ENCODE results near the gene SAG.

DNA sequence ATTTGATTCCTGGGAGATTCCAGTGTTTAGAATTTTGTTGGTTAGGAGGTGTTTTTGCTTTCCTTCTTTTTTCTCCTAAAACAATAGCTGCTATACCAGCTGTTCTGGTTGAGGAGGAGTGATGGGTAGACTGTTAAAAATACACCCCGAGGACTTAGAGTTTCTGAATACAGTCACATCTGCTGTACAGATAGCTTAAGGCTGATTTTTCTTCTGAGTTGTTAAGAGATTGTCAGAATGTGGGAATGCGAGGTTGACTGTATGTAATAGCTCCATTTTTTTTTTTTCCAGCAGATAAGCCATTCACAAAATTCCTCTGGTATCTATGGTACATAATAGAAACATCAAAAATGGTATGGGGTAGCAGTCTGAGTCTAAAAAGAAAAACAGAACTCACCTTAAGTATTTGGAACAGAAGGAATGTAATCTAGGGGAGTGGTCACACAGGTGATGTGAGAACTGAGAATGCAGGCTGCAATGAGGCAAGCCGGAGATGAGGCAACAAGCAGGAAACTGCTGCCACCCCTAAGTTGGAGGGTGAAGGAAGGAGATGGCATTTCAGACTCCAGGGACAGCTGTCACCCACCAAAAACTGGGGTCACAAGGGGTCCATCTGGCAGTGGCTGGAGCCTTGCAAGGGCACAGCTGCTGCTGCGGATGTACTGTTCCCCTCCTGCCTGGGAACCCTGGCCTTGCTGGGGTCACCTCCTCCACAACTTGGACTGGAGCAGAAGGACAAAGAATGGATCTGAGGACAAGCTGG lies 49.1 kb downstream of the SAG start:
- TF ChIP-seq, protein P1, sequence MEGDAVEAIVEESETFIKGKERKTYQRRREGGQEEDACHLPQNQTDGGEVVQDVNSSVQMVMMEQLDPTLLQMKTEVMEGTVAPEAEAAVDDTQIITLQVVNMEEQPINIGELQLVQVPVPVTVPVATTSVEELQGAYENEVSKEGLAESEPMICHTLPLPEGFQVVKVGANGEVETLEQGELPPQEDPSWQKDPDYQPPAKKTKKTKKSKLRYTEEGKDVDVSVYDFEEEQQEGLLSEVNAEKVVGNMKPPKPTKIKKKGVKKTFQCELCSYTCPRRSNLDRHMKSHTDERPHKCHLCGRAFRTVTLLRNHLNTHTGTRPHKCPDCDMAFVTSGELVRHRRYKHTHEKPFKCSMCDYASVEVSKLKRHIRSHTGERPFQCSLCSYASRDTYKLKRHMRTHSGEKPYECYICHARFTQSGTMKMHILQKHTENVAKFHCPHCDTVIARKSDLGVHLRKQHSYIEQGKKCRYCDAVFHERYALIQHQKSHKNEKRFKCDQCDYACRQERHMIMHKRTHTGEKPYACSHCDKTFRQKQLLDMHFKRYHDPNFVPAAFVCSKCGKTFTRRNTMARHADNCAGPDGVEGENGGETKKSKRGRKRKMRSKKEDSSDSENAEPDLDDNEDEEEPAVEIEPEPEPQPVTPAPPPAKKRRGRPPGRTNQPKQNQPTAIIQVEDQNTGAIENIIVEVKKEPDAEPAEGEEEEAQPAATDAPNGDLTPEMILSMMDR (IDR thresholded peaks at IDR 0.05), result no peak
- TF ChIP-seq TCF7L2 (IDR thresholded peaks at IDR 0.05; ENCODE audit: low read depth, low read length), result no peak
- TF ChIP-seq, protein P2, sequence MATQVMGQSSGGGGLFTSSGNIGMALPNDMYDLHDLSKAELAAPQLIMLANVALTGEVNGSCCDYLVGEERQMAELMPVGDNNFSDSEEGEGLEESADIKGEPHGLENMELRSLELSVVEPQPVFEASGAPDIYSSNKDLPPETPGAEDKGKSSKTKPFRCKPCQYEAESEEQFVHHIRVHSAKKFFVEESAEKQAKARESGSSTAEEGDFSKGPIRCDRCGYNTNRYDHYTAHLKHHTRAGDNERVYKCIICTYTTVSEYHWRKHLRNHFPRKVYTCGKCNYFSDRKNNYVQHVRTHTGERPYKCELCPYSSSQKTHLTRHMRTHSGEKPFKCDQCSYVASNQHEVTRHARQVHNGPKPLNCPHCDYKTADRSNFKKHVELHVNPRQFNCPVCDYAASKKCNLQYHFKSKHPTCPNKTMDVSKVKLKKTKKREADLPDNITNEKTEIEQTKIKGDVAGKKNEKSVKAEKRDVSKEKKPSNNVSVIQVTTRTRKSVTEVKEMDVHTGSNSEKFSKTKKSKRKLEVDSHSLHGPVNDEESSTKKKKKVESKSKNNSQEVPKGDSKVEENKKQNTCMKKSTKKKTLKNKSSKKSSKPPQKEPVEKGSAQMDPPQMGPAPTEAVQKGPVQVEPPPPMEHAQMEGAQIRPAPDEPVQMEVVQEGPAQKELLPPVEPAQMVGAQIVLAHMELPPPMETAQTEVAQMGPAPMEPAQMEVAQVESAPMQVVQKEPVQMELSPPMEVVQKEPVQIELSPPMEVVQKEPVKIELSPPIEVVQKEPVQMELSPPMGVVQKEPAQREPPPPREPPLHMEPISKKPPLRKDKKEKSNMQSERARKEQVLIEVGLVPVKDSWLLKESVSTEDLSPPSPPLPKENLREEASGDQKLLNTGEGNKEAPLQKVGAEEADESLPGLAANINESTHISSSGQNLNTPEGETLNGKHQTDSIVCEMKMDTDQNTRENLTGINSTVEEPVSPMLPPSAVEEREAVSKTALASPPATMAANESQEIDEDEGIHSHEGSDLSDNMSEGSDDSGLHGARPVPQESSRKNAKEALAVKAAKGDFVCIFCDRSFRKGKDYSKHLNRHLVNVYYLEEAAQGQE (IDR thresholded peaks at IDR 0.05; ENCODE audit: insufficient read depth in 1 of 2, low read depth in 2 of 2, low read length in 1 of 2), result no peak
- TF ChIP-seq POLR2AphosphoS5 (IDR thresholded peaks at IDR 0.05; ENCODE audit: low read depth, low read length), result no peak

All from Panc1 (cell line).